GM19324 (cell line): ENCODE results near the gene SMTNL1.

ENCODE experiments used
- ATAC-seq: cut with Tn5 transposase; IDR thresholded peaks from one replicate; pipeline ENCODE4 v1.9.1; 2021; ENCODE audit warnings: mild to moderate bottlenecking, moderate library complexity; ENCODE audit not compliant: unreplicated experiment, low FRiP score

Gene SMTNL1

DNA sequence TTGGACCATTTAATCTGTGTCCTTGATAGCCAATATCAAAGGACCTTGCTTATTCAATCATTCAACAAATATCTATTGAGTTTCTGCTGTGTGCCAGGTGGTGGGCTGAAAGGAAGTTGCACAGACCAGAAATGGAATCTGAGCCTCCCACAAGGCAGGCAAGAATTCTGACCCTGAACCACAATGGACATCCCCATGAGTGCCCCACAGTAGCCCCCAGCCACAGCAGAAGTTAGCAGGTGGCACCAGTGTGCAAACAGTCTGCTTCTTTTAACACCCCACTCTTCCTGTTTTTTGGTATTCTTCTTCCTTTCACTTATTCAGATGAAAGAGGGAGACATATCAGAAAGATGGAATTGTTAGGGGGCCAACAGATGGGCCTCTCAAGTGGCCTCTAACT, 47.9 kb downstream of the SMTNL1 start:
- ATAC-seq, result no peak

DNA sequence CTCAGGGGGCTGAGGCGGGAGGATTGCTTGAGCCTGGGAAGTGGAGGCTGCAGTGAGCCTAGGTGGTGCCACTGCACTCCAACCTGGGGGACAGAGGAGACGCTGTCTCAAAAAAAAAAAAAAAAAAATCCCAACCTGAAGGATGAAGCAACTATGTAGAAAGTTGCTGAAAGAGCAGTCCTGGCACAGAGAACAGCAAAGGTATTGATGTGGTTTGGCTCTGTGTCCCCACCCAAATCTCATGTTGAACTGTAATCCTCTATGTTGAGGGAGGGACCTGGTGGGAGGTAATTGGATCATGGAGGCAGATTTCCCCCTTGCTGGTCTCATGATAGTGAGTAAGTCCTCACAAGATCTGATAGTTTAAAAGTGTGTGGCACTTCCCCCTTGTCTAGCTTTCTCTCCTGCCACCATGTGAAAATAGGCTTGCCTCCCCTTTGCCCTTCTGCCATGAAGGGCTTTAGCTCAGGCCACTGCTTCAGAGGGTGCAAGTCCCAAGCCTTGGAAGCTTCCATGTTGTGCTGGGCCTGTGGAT, 49.4 kb downstream of the SMTNL1 start:
- ATAC-seq, result no peak

DNA sequence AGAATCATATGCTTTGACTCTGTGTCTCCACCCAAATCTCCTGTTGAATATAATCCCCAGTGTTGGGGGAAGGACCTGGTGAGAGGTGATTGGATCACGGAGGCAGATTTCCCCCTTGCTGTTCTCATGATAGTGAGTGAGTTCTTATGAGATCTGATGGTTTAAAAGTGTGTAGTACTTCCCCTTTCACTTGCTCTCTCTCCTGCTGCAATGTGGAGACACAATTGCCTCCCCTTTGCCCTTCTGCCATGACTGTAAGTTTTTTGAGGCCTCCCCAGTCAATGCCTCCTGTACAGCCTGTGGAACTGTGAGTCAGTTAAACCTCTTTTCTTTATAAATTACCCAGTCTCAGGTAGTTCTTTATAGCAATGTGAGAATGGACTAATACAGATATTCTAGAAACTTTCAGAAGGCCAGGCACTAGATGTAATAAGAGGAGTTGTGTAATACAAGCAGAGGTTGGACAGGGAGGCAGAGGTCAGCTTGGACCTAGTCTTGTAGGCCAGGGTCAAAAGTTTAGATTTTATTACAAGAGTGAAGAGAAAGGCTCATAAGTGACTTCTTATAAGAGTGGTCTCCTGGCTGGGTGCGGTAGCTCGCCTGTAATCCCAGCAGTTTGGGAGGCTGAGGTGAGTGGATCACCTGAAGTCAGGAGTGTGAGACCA, 50.8 kb downstream of the SMTNL1 start:
- no peak for ATAC-seq

DNA sequence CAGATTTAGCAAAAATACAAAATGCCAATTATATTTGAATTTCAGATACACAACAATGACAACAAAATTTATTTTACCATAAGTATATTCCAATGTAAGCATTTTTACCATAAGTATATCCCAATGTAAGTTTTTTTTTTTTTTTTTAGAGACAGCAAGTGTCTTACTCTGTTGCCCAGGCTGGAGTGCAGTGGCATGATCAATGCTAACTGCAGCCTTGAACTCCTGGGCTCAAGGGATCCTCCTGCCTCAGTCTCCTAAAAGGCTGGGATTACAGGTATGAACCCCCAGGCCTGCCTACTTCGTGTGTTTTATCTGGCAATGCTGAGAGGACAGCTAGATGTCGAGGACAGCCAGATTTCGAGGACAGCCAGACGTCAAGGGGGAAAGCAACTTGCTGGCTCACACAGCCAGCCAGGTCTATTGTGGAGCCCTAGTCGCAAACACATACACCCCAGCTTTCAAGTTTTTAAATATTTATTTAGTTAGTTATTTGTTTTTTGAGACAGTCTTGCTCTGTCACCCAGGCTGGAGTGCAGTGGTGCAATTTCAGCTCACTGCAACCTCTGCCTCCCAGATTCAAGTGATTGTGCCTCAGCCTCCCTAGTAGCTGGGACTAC, 59.0 kb downstream of the SMTNL1 start:
- no peak for ATAC-seq

DNA sequence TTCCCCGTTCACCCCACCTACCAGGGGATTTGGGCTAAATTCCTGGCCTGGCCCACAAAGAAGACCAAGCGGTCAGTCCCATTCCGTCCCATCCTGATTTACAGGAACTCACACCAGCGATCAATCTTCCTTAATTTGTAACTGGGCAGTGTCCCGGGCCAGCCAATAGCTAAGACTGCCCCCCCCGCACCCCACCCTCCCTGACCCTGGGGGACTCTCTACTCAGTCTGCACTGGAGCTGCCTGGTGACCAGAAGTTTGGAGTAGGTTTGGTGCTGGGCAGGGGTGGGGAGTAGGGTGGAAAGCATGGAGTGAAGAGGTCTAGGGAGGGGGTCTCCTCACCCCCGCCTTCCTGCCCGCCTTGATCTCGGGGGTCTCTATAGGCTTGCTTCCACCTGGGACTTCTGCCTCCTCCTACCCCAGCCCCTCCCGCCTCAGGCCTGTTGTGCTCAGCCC, 60.1 kb downstream of the SMTNL1 start, which contains the start of gene SERPING1:
TSS of gene SERPING1 (plus strand) at position 225 of the 455 bp plus-strand sequence. CDS start 586 bp downstream, outside the sequence.
- ATAC-seq, result no peak

DNA sequence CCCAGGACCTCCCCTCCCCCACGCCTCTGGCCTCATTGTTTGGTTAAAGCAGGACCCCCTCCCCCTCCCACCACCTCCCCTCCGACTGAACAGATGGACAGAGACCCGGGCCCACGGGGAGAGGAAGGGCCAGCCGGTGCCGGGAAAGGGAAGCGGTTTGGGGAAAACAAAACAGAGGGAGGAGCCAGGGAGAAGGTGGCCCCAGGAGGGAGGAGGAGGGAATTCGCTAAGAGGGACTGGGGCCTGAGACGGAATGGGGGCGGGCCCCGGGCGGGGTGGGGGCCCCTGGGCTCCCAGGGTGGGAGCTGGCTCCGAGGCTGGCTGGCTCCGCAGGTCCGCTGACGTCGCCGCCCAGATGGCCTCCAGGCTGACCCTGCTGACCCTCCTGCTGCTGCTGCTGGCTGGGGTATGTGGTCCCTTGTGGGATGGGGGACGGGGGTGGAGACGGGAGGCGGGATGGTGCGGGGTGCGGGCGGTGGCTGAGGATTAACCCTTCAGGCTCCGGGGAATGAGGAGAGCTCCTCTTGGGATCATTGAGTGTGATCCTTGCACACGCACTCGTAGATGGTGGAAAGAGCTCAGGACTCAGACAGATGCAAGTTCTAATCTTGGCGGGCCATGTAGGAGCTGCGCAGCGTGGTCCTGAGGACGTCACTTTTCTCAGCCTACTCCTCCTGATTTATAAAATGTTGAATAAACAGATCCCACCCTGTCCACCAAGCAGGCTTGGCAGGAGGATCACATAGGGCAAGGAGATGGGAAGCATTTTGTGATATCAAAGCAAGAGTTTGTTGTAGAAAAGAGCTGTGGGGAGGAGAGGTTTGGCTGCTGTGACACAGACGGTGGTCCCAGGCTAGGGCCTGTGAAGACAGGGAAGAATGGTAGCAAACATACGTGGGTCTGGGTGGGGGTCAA, 60.8 kb downstream of the SMTNL1 start:
- ATAC-seq, result no peak

DNA sequence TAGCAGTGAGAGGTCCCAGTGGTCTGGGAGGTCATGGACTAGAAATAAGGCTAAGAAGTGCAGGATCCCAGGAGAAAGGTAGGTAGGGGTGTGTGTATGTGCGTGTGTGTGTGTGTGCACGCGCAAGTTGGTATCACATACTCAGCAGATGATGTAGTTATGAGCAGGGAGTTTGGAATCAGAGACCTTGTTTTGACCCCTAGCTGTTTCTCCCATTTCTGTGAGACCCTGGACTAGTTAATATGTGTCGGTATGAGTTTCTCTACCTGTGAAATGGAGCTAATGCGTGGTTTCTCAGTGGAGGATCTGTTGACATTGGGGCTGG, 61.4 kb downstream of the SMTNL1 start:
- ATAC-seq, result no peak

DNA sequence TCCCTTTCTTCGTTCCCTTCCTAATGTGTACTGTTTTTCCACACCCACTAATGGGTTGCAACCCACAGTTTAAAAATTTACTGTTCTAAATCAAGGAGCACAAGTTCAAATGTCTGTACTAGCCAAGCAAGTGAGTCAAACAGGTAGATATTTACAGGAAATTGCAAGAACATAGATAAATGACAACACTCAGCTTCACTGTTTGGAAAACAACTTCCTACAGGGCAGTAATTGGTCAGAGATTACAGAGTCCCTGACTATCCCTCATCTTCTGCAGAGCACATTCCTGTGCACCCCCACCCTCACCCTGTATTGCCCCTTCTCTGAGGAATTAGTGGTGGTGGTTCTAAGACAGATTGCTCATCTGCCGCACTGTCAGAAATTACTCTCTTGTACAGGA, 62.0 kb downstream of the SMTNL1 start:
- ATAC-seq, result no peak
